ENCODE measurements around the gene PHLPP1. TPM values are rescaled to one million over a fixed set of nuclear protein-coding genes. Genes with fewer than 3 reads are reported as not detected.

Gene PHLPP1
- total RNA-seq, 2 donors from 2014 or later = 22.1 to 24.2 TPM

DNA sequence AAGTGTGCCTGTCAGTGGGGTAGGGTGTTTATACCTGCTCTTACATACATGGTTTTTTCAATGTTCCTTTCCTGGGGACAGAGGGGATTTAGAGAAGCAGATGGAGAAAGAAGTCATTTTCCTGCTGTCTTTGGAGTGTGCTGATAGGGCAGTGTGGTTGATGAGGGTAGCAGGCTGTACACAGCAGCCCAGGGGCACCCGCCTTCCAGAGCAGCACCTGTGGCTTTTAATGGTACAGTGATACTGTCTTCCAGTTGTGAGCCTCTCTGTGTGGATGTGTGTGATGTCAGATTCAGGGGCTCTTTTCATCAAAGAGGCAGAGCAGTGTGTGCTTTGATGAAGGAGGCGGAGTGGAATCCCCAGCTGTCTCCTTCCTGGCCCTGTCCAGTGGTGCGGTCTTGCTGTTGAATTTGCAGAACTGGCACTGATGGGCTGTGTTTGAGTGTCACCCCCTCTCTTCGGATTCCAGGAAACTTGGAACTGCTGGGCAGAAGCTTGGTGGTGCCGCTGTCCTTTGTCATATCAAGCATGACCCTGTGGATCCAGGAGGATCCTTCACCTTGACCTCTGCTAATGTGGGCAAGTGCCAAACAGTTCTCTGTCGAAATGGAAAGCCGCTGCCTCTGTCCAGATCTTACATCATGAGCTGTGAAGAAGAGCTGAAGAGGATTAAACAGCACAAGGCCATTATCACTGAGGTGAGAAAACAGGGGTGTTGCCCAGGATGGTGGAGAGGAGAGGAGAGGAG, 259.8 kb downstream of the PHLPP1 start:
- H3K36me3 ChIP-seq = peaks cover 4% of the 10 kb centered on the region
- TF ChIP-seq, protein P1, sequence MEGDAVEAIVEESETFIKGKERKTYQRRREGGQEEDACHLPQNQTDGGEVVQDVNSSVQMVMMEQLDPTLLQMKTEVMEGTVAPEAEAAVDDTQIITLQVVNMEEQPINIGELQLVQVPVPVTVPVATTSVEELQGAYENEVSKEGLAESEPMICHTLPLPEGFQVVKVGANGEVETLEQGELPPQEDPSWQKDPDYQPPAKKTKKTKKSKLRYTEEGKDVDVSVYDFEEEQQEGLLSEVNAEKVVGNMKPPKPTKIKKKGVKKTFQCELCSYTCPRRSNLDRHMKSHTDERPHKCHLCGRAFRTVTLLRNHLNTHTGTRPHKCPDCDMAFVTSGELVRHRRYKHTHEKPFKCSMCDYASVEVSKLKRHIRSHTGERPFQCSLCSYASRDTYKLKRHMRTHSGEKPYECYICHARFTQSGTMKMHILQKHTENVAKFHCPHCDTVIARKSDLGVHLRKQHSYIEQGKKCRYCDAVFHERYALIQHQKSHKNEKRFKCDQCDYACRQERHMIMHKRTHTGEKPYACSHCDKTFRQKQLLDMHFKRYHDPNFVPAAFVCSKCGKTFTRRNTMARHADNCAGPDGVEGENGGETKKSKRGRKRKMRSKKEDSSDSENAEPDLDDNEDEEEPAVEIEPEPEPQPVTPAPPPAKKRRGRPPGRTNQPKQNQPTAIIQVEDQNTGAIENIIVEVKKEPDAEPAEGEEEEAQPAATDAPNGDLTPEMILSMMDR (IDR thresholded peaks at IDR 0.05) = no peak
- no peak overlapping the region for H3K4me3 ChIP-seq

GRCh38 chr18:62975785-62976184, 260.4 kb downstream of the PHLPP1 start:
- Histone ChIP-seq H3K36me3 (peaks cover 4% of the 10 kb centered on the region), H3K9me3 (no peaks in the 10 kb centered on the region), H3K4me1 (no peaks in the 10 kb centered on the region), H3K27me3 (no peaks in the 10 kb centered on the region), H3K9ac (ENCODE audit: low read depth in 2 of 2, low read length in 2 of 2) (no peak overlapping the region), H3K27ac (no peak overlapping the region), H3K4me3 (no peak overlapping the region)
- intact Hi-C loops (cut with DNase I) = no loop called here
- TF ChIP-seq, protein P1 (IDR thresholded peaks at IDR 0.05) = no peak
- no peak for DNase-seq

More for the DNA sequence above, 259.8 kb downstream of the PHLPP1 start:
- H3K27me3 ChIP-seq = no peaks in the 10 kb centered on the region
- H3K4me1 ChIP-seq = no peaks in the 10 kb centered on the region
- no peak for DNase-seq
- no peak overlapping the region for H3K9ac ChIP-seq (ENCODE audit: low read depth in 2 of 2, low read length in 2 of 2)
- no peaks in the 10 kb centered on the region for H3K9me3 ChIP-seq
- no peak overlapping the region for H3K27ac ChIP-seq
- intact Hi-C loops (cut with DNase I) = no loop called here

DNA sequence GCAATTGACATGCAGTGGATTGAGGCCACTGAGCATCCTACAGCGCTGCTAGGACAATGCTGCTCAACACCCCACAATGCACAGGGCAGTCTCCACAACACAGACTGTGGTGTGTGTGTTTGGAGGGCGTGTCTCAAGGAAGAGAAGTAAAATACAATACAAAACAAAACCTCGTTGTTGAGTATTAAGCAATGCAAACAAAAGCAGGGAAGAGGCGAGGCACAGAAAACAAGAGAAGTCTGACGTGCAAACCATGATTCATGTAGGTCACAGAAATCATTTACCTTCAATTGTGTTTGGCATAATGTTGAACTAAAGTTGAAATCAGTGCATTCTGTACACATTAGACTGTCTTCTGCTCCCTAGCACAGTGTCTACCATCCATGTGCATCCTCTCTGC, 260.9 kb downstream of the PHLPP1 start:
- peak overlapping the region; percentile 27 for H3K27ac ChIP-seq
- H3K4me1 ChIP-seq = no peaks in the 10 kb centered on the region
- no peak overlapping the region for H3K4me3 ChIP-seq
- H3K9ac ChIP-seq (ENCODE audit: low read depth in 2 of 2, low read length in 2 of 2) = no peak overlapping the region
- H3K9me3 ChIP-seq = no peaks in the 10 kb centered on the region
- no peak for DNase-seq
- intact Hi-C loops (cut with DNase I) = no loop called here
- TF ChIP-seq, protein P1 (IDR thresholded peaks at IDR 0.05) = no peak
- H3K27me3 ChIP-seq = no peaks in the 10 kb centered on the region
- peaks cover 4% of the 10 kb centered on the region for H3K36me3 ChIP-seq

GRCh38 chr18:62977512-62977911, 262.2 kb downstream of the PHLPP1 start:
- DNase-seq = no peak
- no peak overlapping the region for H3K27ac ChIP-seq
- H3K27me3 ChIP-seq = no peaks in the 10 kb centered on the region
- H3K4me1 ChIP-seq = no peaks in the 10 kb centered on the region
- intact Hi-C loops (cut with DNase I) = no loop called here
- H3K4me3 ChIP-seq = no peak overlapping the region
- TF ChIP-seq, protein P1 (IDR thresholded peaks at IDR 0.05) = no peak
- H3K9me3 ChIP-seq = no peaks in the 10 kb centered on the region
- H3K9ac ChIP-seq (ENCODE audit: low read depth in 2 of 2, low read length in 2 of 2) = no peak overlapping the region
- peaks cover 4% of the 10 kb centered on the region for H3K36me3 ChIP-seq

GRCh38 chr18:62978251-62979049, 263.1 kb downstream of the PHLPP1 start:
- Histone ChIP-seq H3K36me3 (peaks cover 4% of the 10 kb centered on the region), H3K27ac (no peak overlapping the region), H3K4me3 (no peak overlapping the region), H3K4me1 (no peaks in the 10 kb centered on the region), H3K27me3 (no peaks in the 10 kb centered on the region), H3K9me3 (no peaks in the 10 kb centered on the region), H3K9ac (ENCODE audit: low read depth in 2 of 2, low read length in 2 of 2) (no peak overlapping the region)
- TF ChIP-seq, protein P1 (IDR thresholded peaks at IDR 0.05) = no peak
- no peak for DNase-seq
- intact Hi-C loops (cut with DNase I) = no loop called here
